ENCODE results near the gene GSK3A.

The GSK3A gene

DNA sequence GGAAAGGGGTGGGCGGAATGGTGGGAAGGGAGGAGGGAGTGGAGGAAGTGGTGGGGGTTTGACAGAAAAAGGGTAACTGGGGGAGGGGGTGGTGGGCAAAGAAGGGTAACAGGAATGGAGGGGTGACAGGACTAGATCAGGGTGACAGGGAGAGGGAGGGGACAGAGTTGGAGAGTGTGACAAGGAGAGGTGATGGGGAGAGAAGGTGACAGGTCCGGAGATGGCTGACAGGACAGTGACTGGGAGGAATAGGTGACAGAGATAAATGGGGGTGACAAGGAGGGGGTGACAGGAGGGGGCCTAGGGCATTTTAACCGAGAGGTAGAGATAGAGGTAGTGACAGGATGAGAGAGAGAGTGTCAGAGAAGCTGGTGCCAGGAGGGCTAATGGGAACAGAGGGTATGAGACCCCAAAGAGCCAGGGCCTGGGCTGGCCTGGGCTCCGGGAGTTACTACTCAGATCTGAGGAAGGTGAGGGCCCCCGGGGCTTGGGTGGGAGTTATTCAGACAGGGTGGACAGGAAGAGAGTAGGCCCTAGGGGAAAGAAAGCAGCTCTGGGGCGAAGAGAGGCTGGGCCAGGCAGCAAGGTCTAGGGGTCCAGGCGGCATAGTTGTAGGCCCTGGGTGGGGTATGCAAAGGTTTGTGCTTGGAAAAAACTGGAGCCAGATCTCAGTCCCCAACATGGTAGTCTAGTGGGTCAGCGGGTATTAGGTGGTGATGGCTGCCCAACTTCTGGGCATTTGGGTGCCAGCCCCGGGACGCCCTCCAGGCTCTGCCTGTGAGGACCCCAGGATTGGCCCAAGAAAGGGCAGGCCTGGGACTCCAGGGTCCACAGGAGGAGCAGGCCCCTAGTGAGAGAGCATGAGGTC, 27.3 kb upstream of the GSK3A start:
- Histone ChIP-seq H3K18ac (ENCODE audit: low read length) (peak overlapping the region; percentile 37), H4K12ac (ENCODE audit: low read depth, low read length) (peak overlapping the region; percentile 22), H2AFZ (ENCODE audit: insufficient read depth, low read length, poor library complexity) (no peak overlapping the region), H3K27me3 (ENCODE audit: insufficient read depth, low read length) (no peaks in the 10 kb centered on the region), H4K8ac (ENCODE audit: low read depth, low read length) (peak overlapping the region; percentile 76), H2BK5ac (ENCODE audit: low read depth, low read length, poor library complexity) (peak overlapping the region; percentile 61), H3K36me3 (ENCODE audit: control insufficient read depth in 1 of 2, insufficient read depth in 2 of 2, low read length in 2 of 2) (peaks cover 30 to 31% of the 10 kb centered on the region in 2 experiments), H3K79me1 (ENCODE audit: low read length) (peaks cover 18% of the 10 kb centered on the region), H3K9ac (ENCODE audit: low read length) (peak overlapping the region; percentile 35), H3K4me2 (ENCODE audit: low read length) (peak overlapping the region; percentile 70), H3K4me3 (ENCODE audit: low read depth, low read length) (peak overlapping the region; percentile 75), H2BK12ac (ENCODE audit: low read length) (peak overlapping the region; percentile 63), H3K14ac (ENCODE audit: low read length) (peak overlapping the region; percentile 55), H3K4me1 (ENCODE audit: control insufficient read depth in 1 of 2, insufficient read depth in 2 of 2, low read length in 2 of 2) (peaks cover 15 to 17% of the 10 kb centered on the region in 2 experiments), H3K27ac (ENCODE audit: low read depth, low read length) (peak overlapping the region; percentile 20), H3K4ac (ENCODE audit: low read depth, low read length) (peak overlapping the region; percentile 46), H2AK5ac (ENCODE audit: low read length) (peak overlapping the region; percentile 85), H3K79me2 (ENCODE audit: control insufficient read depth, insufficient read depth, low read length, poor library complexity) (peaks cover 9% of the 10 kb centered on the region), H2BK120ac (ENCODE audit: insufficient read depth, low read length, poor library complexity) (peak overlapping the region; percentile 20), H3K23ac (ENCODE audit: low read length) (no peak overlapping the region), H4K91ac (ENCODE audit: low read depth, low read length) (peak overlapping the region; percentile 79), H3K9me3 (ENCODE audit: insufficient read depth, low read depth, low read length) (peaks cover 3% of the 10 kb centered on the region)
- no CpG with 5 or more reads among the region's 10 CpGs for WGBS (ENCODE audit: extremely low coverage, insufficient coverage, insufficient read length)
- DNase-seq, result no peak

DNA sequence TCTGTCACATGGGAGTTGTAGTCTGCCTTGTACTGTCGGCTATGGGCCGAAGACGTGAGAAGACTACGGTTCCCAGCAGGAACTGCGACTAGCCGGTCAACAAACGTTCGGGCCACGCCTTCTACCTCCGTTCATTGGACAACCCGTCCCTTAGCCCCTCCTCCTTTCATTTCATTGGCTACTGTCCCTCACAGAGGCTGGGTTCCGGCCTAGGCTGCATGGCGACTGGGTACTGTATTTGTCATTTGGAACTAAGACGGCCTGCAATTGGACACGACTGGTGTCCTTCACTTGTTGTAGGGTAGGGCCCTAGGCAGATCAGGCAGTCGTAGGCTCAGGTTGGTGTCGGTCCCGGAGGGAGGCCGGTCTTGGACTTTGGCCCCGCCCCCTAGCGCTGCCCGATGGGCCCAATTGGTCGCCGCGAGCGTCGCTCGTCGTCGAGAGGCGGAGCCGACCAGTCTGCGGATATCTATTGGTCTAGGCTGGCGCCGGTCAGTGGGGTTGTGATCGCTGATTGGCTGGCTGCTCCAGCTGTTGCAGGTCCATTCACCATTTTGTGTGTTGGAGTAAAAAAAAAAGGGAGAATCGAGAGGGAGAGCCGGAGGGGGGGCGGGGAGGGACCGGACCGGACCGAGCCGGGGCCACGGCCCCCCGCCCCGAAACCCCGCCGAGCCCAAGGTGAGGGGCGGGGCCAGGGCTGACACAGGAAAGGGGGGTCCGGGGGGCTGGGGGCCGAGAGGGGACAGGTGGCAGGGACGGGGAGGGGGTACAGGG, 26.5 kb upstream of the GSK3A start, which contains the start of gene CIC:
TSS of gene CIC (plus strand) at position 549 of the 774 bp plus-strand sequence. CDS start 2,532 bp downstream, outside the sequence.
- Histone ChIP-seq H3K79me1 (ENCODE audit: low read length) (peaks cover 18% of the 10 kb centered on the region), H3K9ac (ENCODE audit: low read length) (peak within 1 kb of the TSS; percentile 97), H3K79me2 (ENCODE audit: control insufficient read depth, insufficient read depth, low read length, poor library complexity) (peaks cover 9% of the 10 kb centered on the region), H3K23ac (ENCODE audit: low read length) (no peak within 1 kb of the TSS), H3K18ac (ENCODE audit: low read length) (peak within 1 kb of the TSS; percentile 97), H3K4ac (ENCODE audit: low read depth, low read length) (peak within 1 kb of the TSS; percentile 77), H2BK5ac (ENCODE audit: low read depth, low read length, poor library complexity) (peak within 1 kb of the TSS; percentile 98), H4K12ac (ENCODE audit: low read depth, low read length) (peak within 1 kb of the TSS; percentile 83), H4K8ac (ENCODE audit: low read depth, low read length) (peak within 1 kb of the TSS; percentile 91), H3K4me2 (ENCODE audit: low read length) (peak within 1 kb of the TSS; percentile 73), H3K4me3 (ENCODE audit: low read depth, low read length) (peak within 1 kb of the TSS; percentile 83), H2AK5ac (ENCODE audit: low read length) (peak within 1 kb of the TSS; percentile 85), H3K27me3 (ENCODE audit: insufficient read depth, low read length) (no peaks in the 10 kb centered on the region), H3K27ac (ENCODE audit: low read depth, low read length) (peak within 1 kb of the TSS; percentile 95), H3K4me1 (ENCODE audit: control insufficient read depth in 1 of 2, insufficient read depth in 2 of 2, low read length in 2 of 2) (peaks cover 15 to 17% of the 10 kb centered on the region in 2 experiments), H3K9me3 (ENCODE audit: insufficient read depth, low read depth, low read length) (peaks cover 3% of the 10 kb centered on the region), H3K14ac (ENCODE audit: low read length) (peak within 1 kb of the TSS; percentile 92), H4K91ac (ENCODE audit: low read depth, low read length) (peak within 1 kb of the TSS; percentile 99), H2AFZ (ENCODE audit: insufficient read depth, low read length, poor library complexity) (peak within 1 kb of the TSS; percentile 94), H3K36me3 (ENCODE audit: control insufficient read depth in 1 of 2, insufficient read depth in 2 of 2, low read length in 2 of 2) (peaks cover 23% of the 10 kb centered on the region in 2 experiments), H2BK12ac (ENCODE audit: low read length) (peak within 1 kb of the TSS; percentile 85), H2BK120ac (ENCODE audit: insufficient read depth, low read length, poor library complexity) (peak within 1 kb of the TSS; percentile 99)
- no CpG with 5 or more reads among the region's 52 CpGs for WGBS (ENCODE audit: extremely low coverage, insufficient coverage, insufficient read length)
- DNase-seq, result peak; percentile 100

DNA sequence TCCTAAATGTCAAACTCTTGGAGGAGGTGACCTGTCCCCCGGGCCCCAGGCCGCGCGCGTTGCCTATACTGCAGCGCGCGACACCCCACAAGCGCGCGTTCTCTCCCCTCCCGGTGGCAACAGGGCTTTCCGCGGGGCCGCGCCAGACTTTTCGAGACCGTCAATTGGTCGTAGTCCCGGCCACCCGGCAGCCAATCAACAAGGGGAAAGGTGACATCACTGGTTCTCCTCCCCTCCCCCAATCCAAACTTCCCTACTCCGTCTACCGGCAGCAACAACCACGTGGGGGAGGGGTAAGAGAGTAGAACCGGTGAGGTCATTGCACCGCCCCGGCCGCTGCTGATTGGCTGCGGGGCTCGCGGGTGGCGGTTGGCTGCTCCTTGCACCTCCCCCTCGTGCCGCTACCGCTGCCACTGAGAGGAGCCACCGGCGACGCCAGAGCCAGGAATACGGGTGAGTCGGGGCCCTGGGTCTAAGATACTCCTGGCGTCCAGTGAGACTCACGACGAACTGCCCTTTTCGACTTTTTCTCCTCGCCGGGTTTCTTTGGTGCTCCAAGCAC, 25.8 kb upstream of the GSK3A start:
- Histone ChIP-seq H3K4me3 (ENCODE audit: low read depth, low read length) (peak overlapping the region; percentile 83), H3K27ac (ENCODE audit: low read depth, low read length) (peak overlapping the region; percentile 95), H2BK5ac (ENCODE audit: low read depth, low read length, poor library complexity) (peak overlapping the region; percentile 98), H3K23ac (ENCODE audit: low read length) (no peak overlapping the region), H3K79me2 (ENCODE audit: control insufficient read depth, insufficient read depth, low read length, poor library complexity) (peaks cover 9% of the 10 kb centered on the region), H2AK5ac (ENCODE audit: low read length) (no peak overlapping the region), H4K12ac (ENCODE audit: low read depth, low read length) (peak overlapping the region; percentile 83), H3K36me3 (ENCODE audit: control insufficient read depth in 1 of 2, insufficient read depth in 2 of 2, low read length in 2 of 2) (peaks cover 16 to 17% of the 10 kb centered on the region in 2 experiments), H2BK120ac (ENCODE audit: insufficient read depth, low read length, poor library complexity) (peak overlapping the region; percentile 99), H2AFZ (ENCODE audit: insufficient read depth, low read length, poor library complexity) (peak overlapping the region; percentile 97), H4K91ac (ENCODE audit: low read depth, low read length) (peak overlapping the region; percentile 99), H3K79me1 (ENCODE audit: low read length) (peaks cover 18% of the 10 kb centered on the region), H3K9me3 (ENCODE audit: insufficient read depth, low read depth, low read length) (peaks cover 3% of the 10 kb centered on the region), H3K9ac (ENCODE audit: low read length) (peak overlapping the region; percentile 97), H3K27me3 (ENCODE audit: insufficient read depth, low read length) (no peaks in the 10 kb centered on the region), H3K4me2 (ENCODE audit: low read length) (peak overlapping the region; percentile 73), H2BK12ac (ENCODE audit: low read length) (peak overlapping the region; percentile 85), H3K4me1 (ENCODE audit: control insufficient read depth in 1 of 2, insufficient read depth in 2 of 2, low read length in 2 of 2) (peaks cover 15 to 17% of the 10 kb centered on the region in 2 experiments), H4K8ac (ENCODE audit: low read depth, low read length) (peak overlapping the region; percentile 91), H3K4ac (ENCODE audit: low read depth, low read length) (peak overlapping the region; percentile 77), H3K18ac (ENCODE audit: low read length) (peak overlapping the region; percentile 97), H3K14ac (ENCODE audit: low read length) (peak overlapping the region; percentile 92)
- DNase-seq, result peak; percentile 99
- WGBS (ENCODE audit: extremely low coverage, insufficient coverage, insufficient read length), result no CpG with 5 or more reads among the region's 46 CpGs

DNA sequence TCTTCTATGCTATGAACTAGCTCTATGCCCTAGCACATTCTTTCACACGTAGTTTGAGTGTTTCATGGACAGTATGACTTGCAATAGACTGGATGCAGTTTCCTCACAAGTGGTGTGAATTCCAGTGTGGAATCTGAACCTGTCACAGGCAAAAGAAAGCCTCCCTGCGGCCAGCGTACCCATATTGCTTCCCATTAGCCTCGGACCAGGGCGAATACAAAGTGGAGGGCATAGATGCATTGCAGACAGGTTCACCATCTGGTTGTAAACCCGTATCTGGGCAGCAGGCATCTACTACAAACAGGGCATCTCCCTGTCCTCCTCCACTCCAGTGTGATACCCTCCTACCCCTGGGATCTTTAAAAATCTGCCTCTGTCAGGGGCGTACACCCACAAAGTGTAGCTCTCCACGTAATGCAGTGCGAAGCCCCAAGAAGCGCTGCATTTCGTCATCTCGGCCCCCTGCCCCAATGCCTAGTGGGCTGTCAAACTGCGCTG, 25.3 kb upstream of the GSK3A start:
- WGBS (ENCODE audit: extremely low coverage, insufficient coverage, insufficient read length), result no CpG with 5 or more reads among the region's 13 CpGs
- peak overlapping the region; percentile 44 for H2BK120ac ChIP-seq (ENCODE audit: insufficient read depth, low read length, poor library complexity)

More for the DNA sequence above, 25.3 kb upstream of the GSK3A start:
- H3K4me1 ChIP-seq (ENCODE audit: control insufficient read depth in 1 of 2, insufficient read depth in 2 of 2, low read length in 2 of 2), result peaks cover 15 to 17% of the 10 kb centered on the region in 2 experiments
- H2BK12ac ChIP-seq (ENCODE audit: low read length), result peak overlapping the region; percentile 11
- peak overlapping the region; percentile 17 for H4K12ac ChIP-seq (ENCODE audit: low read depth, low read length)
- H2BK5ac ChIP-seq (ENCODE audit: low read depth, low read length, poor library complexity), result peak overlapping the region; percentile 60
- peak overlapping the region; percentile 63 for H3K4me3 ChIP-seq (ENCODE audit: low read depth, low read length)
- DNase-seq, result peak; percentile 70 to 72
- H3K4ac ChIP-seq (ENCODE audit: low read depth, low read length), result no peak overlapping the region
- no peaks in the 10 kb centered on the region for H3K27me3 ChIP-seq (ENCODE audit: insufficient read depth, low read length)
- H3K79me1 ChIP-seq (ENCODE audit: low read length), result peaks cover 18% of the 10 kb centered on the region
- H3K9me3 ChIP-seq (ENCODE audit: insufficient read depth, low read depth, low read length), result peaks cover 3% of the 10 kb centered on the region
- peak overlapping the region; percentile 4 for H3K27ac ChIP-seq (ENCODE audit: low read depth, low read length)
- H3K14ac ChIP-seq (ENCODE audit: low read length), result peak overlapping the region; percentile 38
- H3K18ac ChIP-seq (ENCODE audit: low read length), result peak overlapping the region; percentile 31
- peak overlapping the region; percentile 56 for H4K8ac ChIP-seq (ENCODE audit: low read depth, low read length)
- H3K23ac ChIP-seq (ENCODE audit: low read length), result no peak overlapping the region
- H3K79me2 ChIP-seq (ENCODE audit: control insufficient read depth, insufficient read depth, low read length, poor library complexity), result peaks cover 9% of the 10 kb centered on the region
- H3K9ac ChIP-seq (ENCODE audit: low read length), result peak overlapping the region; percentile 61
- peak overlapping the region; percentile 97 for H2AFZ ChIP-seq (ENCODE audit: insufficient read depth, low read length, poor library complexity)
- peak overlapping the region; percentile 71 for H4K91ac ChIP-seq (ENCODE audit: low read depth, low read length)
- peak overlapping the region; percentile 2 for H2AK5ac ChIP-seq (ENCODE audit: low read length)
- H3K36me3 ChIP-seq (ENCODE audit: control insufficient read depth in 1 of 2, insufficient read depth in 2 of 2, low read length in 2 of 2), result peaks cover 11% of the 10 kb centered on the region in 2 experiments
- H3K4me2 ChIP-seq (ENCODE audit: low read length), result peak overlapping the region; percentile 73
